GM12878 (cell line): ENCODE results near the gene SLC19A1. TPM values are rescaled to one million over a fixed set of nuclear protein-coding genes. Genes with fewer than 3 reads are reported as not detected.

Experiments used
- ATAC-seq: fragments of 200-7000 bp; cut with Tn5 transposase; 3 replicates; pipeline ENCODE4 v1.9.1; 2020; ENCODE audit warnings: mild to moderate bottlenecking, moderate library complexity
- BruUV-seq: library from RNA; stranded (reverse); fragments of 400-500 nt; replicated peaks from 2 replicates; lab custom pipeline; 2021; lab: Mats Ljungman, UMichigan
- CTCF ChIA-PET: fragments of 300-600 bp; sonication (Branson Sonifier 250); formaldehyde crosslinking; extraction: SDS; loops from one replicate; lab custom pipeline; 2021; ENCODE audit warnings: inconsistent platforms; lab: Yijun Ruan, JAX
- POLR2A ChIA-PET: fragments of 350-600 bp; formaldehyde crosslinking; extraction: SDS; loops from one replicate; lab custom pipeline; 2021; ENCODE audit warnings: inconsistent platforms; lab: Charles Lee
- RAD21 ChIA-PET: fragments of 300-600 bp; sonication (Branson Sonifier 250); formaldehyde crosslinking; loops from one replicate; lab custom pipeline; 2023; ENCODE audit warnings: antibody characterized with exemption; ENCODE audit not compliant: unreplicated experiment; lab: Charles Lee
- SMC1A ChIA-PET: fragments of 300-600 bp; sonication (Branson Sonifier 250); formaldehyde crosslinking; loops from one replicate; lab custom pipeline; 2023; ENCODE audit not compliant: unreplicated experiment, uncharacterized antibody; lab: Charles Lee
- DNase-seq: peaks from one replicate; pipeline ENCODE4 v3.0.0-alpha.2; 2011; ENCODE audit warnings: low read depth, low spot score
- FAIRE-seq: peaks from 3 replicates; lab custom pipeline; 2011; peaks lifted over from hg19 to GRCh38; lab: Jason Lieb, UNC
- H2AFZ ChIP-seq: 2 replicates; pipeline ENCODE4 v1.6.0; 2011; ENCODE audit warnings: low read depth, low read length, control low read depth; ENCODE audit not compliant: control insufficient read depth
- H3K27ac ChIP-seq: 2 replicates; pipeline ENCODE4 v1.5.1; 2011; ENCODE audit warnings: control low read depth; ENCODE audit not compliant: control insufficient read depth, insufficient read depth
- H3K27me3 ChIP-seq, 2 experiments: replicated peaks in 1 of 2; 2 replicates each; pipeline versions ENCODE4 v1.6.0 to v1.6.1; 2011; ENCODE audit warnings: low read length in 1 of 2; ENCODE audit not compliant: control insufficient read depth in 2 of 2, insufficient read depth in 2 of 2
- H3K36me3 ChIP-seq, 2 experiments: 2 replicates each; pipeline ENCODE4 v1.5.1; 2011; ENCODE audit warnings: low read length in 1 of 2; ENCODE audit not compliant: control insufficient read depth in 2 of 2, insufficient read depth in 2 of 2
- H3K4me1 ChIP-seq: 2 replicates; pipeline ENCODE4 v1.6.1; 2011; ENCODE audit warnings: mild to moderate bottlenecking, low read length, moderate library complexity, mixed read lengths; ENCODE audit not compliant: control insufficient read depth, insufficient read depth
- H3K4me2 ChIP-seq: 2 replicates; pipeline ENCODE4 v1.6.0; 2011; ENCODE audit warnings: control low read depth; ENCODE audit not compliant: control insufficient read depth, insufficient read depth
- H3K4me3 ChIP-seq: fragments of 200-600 bp; sonication (generic); 2 replicates; pipeline ENCODE4 v1.5.1; 2016
- H3K79me2 ChIP-seq: 2 replicates; pipeline ENCODE4 v1.6.0; 2011; ENCODE audit warnings: low read length; ENCODE audit not compliant: control insufficient read depth, insufficient read depth
- H3K9ac ChIP-seq: 2 replicates; pipeline ENCODE4 v1.8.0; 2011; ENCODE audit warnings: low read length, control low read depth, mixed read lengths; ENCODE audit not compliant: control insufficient read depth, insufficient read depth
- H3K9me3 ChIP-seq: replicated peaks from 3 replicates; pipeline ENCODE4 v1.5.1; 2011; ENCODE audit warnings: mild to moderate bottlenecking, low read length; ENCODE audit not compliant: control insufficient read depth, insufficient read depth
- H4K20me1 ChIP-seq: 2 replicates; pipeline ENCODE4 v1.6.0; 2011; ENCODE audit not compliant: control insufficient read depth, insufficient read depth
- BMI1 ChIP-seq: fragments of 450-650 bp; IDR thresholded peaks from 2 replicates; pipeline ENCODE4 v1.6.1; 2016; ENCODE audit warnings: mild to moderate bottlenecking, moderate library complexity, borderline replicate concordance
- CBX5 ChIP-seq: sonication (generic); IDR thresholded peaks from 2 replicates; pipeline ENCODE4 v1.6.1; 2016; ENCODE audit warnings: low read depth, moderate library complexity, mild to moderate bottlenecking, inconsistent platforms
- DPF2 ChIP-seq: fragments of 450-650 bp; IDR thresholded peaks from 2 replicates; pipeline ENCODE4 v1.6.1; 2017; ENCODE audit warnings: mild to moderate bottlenecking
- EED ChIP-seq: sonication (generic); IDR thresholded peaks from 2 replicates; pipeline ENCODE4 v1.6.1; 2016; ENCODE audit warnings: antibody characterized with exemption, low read depth
- ESRRA ChIP-seq: IDR thresholded peaks from 2 replicates; pipeline ENCODE4 v1.6.1; 2012; ENCODE audit warnings: mild to moderate bottlenecking, low read length, improper control_type of control experiment
- EZH2 ChIP-seq: IDR thresholded peaks from 2 replicates; pipeline ENCODE4 v1.6.1; 2012; ENCODE audit warnings: low read depth, mild to moderate bottlenecking, control low read depth, inconsistent platforms, low read length, borderline replicate concordance; ENCODE audit not compliant: control insufficient read depth
- GATAD2B ChIP-seq: fragments of 450-650 bp; conservative IDR thresholded peaks from 2 replicates; pipeline ENCODE4 v1.6.1; 2017; ENCODE audit warnings: low read depth, mild to moderate bottlenecking, moderate library complexity
- MEF2B ChIP-seq: fragments of 450-650 bp; IDR thresholded peaks from 2 replicates; pipeline ENCODE4 v1.6.1; 2018; ENCODE audit warnings: mild to moderate bottlenecking, moderate library complexity; ENCODE audit not compliant: partially characterized antibody, poor library complexity, severe bottlenecking
- MYB ChIP-seq: fragments of 150-350 bp; IDR thresholded peaks from 2 replicates; pipeline ENCODE4 v1.6.1; 2014; ENCODE audit warnings: mild to moderate bottlenecking, low read depth, low read length, borderline replicate concordance
- MYC ChIP-seq: IDR thresholded peaks from 2 replicates; pipeline ENCODE4 v1.6.1; 2011; ENCODE audit warnings: mild to moderate bottlenecking, low read length, moderate library complexity, inconsistent platforms; ENCODE audit not compliant: insufficient read depth, insufficient replicate concordance, insufficient read length, severe bottlenecking
- PAX8 ChIP-seq: fragments of 450-650 bp; IDR thresholded peaks from 2 replicates; pipeline ENCODE4 v1.6.1; 2017; ENCODE audit warnings: mild to moderate bottlenecking, moderate library complexity
- POU2F2 ChIP-seq: IDR thresholded peaks from 3 replicates; pipeline ENCODE4 v1.6.1; 2011; ENCODE audit warnings: low read depth, mild to moderate bottlenecking, low read length, borderline replicate concordance
- RAD21 ChIP-seq: IDR thresholded peaks from 2 replicates; pipeline ENCODE4 v1.6.1; 2011; ENCODE audit warnings: mild to moderate bottlenecking, low read depth, low read length, moderate library complexity; ENCODE audit not compliant: insufficient read depth
- RAD51 ChIP-seq: fragments of 450-650 bp; IDR thresholded peaks from 2 replicates; pipeline ENCODE4 v1.6.1; 2016; ENCODE audit warnings: moderate library complexity, mild to moderate bottlenecking, inconsistent platforms
- SPI1 ChIP-seq: IDR thresholded peaks from 2 replicates; pipeline ENCODE4 v1.6.1; 2011; ENCODE audit warnings: low read depth, mild to moderate bottlenecking, low read length, moderate library complexity, borderline replicate concordance; ENCODE audit not compliant: insufficient read depth
- TARDBP ChIP-seq: IDR thresholded peaks from 2 replicates; pipeline ENCODE4 v1.6.1; 2016; ENCODE audit warnings: borderline replicate concordance
- YBX1 ChIP-seq: fragments of 450-650 bp; IDR thresholded peaks from 2 replicates; pipeline ENCODE4 v1.6.1; 2016; ENCODE audit warnings: antibody characterized with exemption
- WGBS: methylation state at CpG from one replicate; pipeline ENCODE4 v1.1.6; 2016; ENCODE audit warnings: low lambda C conversion rate; ENCODE audit not compliant: insufficient replicate concordance, insufficient coverage; ENCODE audit errors: missing lambda C conversion rate; 5-methylcytosine and 5-hydroxymethylcytosine counted together
- in situ Hi-C: fragments of 300-500 bp; cut with MboI; formaldehyde crosslinking; loops from 9 replicates; pipeline ENCODE4 v1.14.3; 2018; ENCODE audit warnings: mixed read lengths
- intact Hi-C: fragments of 100-400 bp; cut with micrococcal nuclease; formaldehyde crosslinking; loops from one replicate; pipeline ENCODE4 v1.14.2; 2022; ENCODE audit not compliant: unreplicated experiment
- polyA plus RNA-seq, 11 experiments: library from polyadenylated mRNA; depleted of rRNA in 4 of 11; unstranded in 6 of 11; stranded (reverse) in 5 of 11; fragments of >200 nt; fragmentation: Nextera tagmentation in 4 of 11; fragmentation: Illumina TruSeq in 1 of 11; extraction: Ambion mirVana in 4 of 11; extraction: Trizol in 1 of 11; gene quantifications; 1 replicate in 1 of 11; 2 replicates in 10 of 11; pipeline versions ENCODE4 v1.2.1 to v1.2.3, GENCODE V29; 2011 to 2016; ENCODE audit warnings: inconsistent platforms in 2 of 11, missing spikeins in 2 of 11, low read depth in 1 of 11
- total RNA-seq, 4 experiments: library from RNA; depleted of rRNA in 3 of 4; stranded (reverse); fragments of >200 nt in 3 of 4; fragmentation: Illumina TruSeq in 1 of 4; extraction: Trizol in 1 of 4; gene quantifications; 2 replicates each; pipeline versions ENCODE4 v1.2.1 to v1.2.3, GENCODE V29; 2013 to 2021
- TF ChIP-seq, protein P1 (sequence below): fragments of 450-650 bp; IDR thresholded peaks from 2 replicates; pipeline ENCODE4 v1.6.1; 2017; ENCODE audit warnings: mild to moderate bottlenecking, low read depth, inconsistent platforms; ENCODE audit not compliant: poor library complexity, severe bottlenecking
- TF ChIP-seq, protein P2 (sequence below): IDR thresholded peaks from 2 replicates; pipeline ENCODE4 v1.6.1; 2012; ENCODE audit warnings: low read depth, low read length, improper control_type of control experiment

Gene SLC19A1
- total and polyA plus RNA-seq, 10 of the 15 experiments (the other 5 are each of a cell fraction or from before 2014, with no cell fraction given) = 0.42 to 49.7 (median 12.2) TPM

DNA sequence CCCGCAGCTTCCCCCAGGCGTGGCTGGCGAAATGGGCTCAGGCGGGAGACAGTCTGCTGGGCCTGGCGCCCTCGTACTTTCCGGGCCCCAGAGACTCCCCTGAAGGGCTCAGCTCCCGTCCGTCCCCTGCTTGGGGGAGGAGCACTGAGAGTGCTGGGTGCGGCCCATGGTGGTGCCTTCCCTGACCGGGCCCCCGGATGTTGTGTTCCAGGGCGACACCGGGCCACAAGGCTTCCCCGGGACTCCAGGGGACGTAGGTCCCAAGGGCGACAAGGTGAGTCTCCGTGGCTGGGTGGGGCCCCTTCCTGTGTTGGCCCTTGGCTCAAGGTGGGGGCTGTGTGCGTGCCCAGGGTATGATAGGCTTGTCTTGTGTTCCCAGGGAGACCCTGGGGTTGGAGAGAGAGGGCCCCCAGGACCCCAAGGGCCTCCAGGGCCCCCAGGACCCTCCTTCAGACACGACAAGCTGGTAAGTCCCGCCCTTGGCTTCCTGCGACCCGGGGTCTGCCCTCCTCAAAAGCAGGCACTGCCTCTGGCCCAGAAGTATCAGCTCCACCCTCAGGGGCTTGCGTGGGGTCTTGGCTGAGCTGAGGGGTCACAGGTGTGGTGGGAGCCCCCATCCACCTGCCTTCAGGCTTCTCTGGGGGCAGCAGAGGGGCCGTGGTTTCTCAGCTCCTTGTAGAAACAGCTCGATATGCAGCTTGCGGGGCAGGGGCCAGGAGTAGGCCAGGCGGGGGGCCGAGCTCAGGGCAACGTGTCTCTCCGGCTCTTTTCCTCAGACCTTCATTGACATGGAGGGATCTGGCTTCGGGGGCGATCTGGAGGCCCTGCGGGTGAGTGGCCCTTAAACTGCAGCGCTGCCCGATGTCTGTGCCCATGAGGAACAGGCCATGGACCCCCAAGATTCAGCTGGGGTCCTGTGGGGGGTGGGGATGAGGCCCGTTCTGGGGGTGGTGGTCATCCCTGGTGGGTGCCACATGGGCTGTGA, 62.3 kb downstream of the SLC19A1 start:
- Histone ChIP-seq H3K36me3 (no peaks in the 10 kb centered on the region), H3K9me3 (no peaks in the 10 kb centered on the region), H3K4me3 (no peak overlapping the region), H3K27me3 (no peaks in the 10 kb centered on the region), H3K9ac (no peak overlapping the region), H3K79me2 (no peaks in the 10 kb centered on the region), H4K20me1 (no peaks in the 10 kb centered on the region), H3K4me1 (peaks cover 6% of the 10 kb centered on the region; the same call in 1 of the 2 replicates), H3K4me2 (no peak overlapping the region), H2AFZ (no peak overlapping the region), H3K27ac (no peak overlapping the region)
- intact Hi-C loops = loop anchor here (10.0 kb wide), 2 partner anchors 65 to 345 kb away; partner anchors contain the start of gene SLC19A1
- in situ Hi-C loops = no loop called here
- no peak for FAIRE-seq
- ChIA-PET RAD21 (no interaction called here), SMC1A (no interaction called here), POLR2A (no interaction called here), CTCF (no interaction called here)
- DNase-seq = no peak
- WGBS = 51% methylated on average over 37 of the region's 37 CpGs
- ATAC-seq = no peak
- TF ChIP-seq POU2F2 (no peak), DPF2 (no peak), SPI1 (no peak), GATAD2B (no peak), EED (no peak), TARDBP (no peak), YBX1 (no peak), BMI1 (no peak), CBX5 (no peak), MEF2B (no peak), MYC (no peak), PAX8 (no peak), RAD51 (no peak), RAD21 (no peak), MYB (no peak), ESRRA (no peak), EZH2 (no peak)
- TF ChIP-seq, protein P1, sequence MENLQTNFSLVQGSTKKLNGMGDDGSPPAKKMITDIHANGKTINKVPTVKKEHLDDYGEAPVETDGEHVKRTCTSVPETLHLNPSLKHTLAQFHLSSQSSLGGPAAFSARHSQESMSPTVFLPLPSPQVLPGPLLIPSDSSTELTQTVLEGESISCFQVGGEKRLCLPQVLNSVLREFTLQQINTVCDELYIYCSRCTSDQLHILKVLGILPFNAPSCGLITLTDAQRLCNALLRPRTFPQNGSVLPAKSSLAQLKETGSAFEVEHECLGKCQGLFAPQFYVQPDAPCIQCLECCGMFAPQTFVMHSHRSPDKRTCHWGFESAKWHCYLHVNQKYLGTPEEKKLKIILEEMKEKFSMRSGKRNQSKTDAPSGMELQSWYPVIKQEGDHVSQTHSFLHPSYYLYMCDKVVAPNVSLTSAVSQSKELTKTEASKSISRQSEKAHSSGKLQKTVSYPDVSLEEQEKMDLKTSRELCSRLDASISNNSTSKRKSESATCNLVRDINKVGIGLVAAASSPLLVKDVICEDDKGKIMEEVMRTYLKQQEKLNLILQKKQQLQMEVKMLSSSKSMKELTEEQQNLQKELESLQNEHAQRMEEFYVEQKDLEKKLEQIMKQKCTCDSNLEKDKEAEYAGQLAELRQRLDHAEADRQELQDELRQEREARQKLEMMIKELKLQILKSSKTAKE = no peak
- TF ChIP-seq, protein P2, sequence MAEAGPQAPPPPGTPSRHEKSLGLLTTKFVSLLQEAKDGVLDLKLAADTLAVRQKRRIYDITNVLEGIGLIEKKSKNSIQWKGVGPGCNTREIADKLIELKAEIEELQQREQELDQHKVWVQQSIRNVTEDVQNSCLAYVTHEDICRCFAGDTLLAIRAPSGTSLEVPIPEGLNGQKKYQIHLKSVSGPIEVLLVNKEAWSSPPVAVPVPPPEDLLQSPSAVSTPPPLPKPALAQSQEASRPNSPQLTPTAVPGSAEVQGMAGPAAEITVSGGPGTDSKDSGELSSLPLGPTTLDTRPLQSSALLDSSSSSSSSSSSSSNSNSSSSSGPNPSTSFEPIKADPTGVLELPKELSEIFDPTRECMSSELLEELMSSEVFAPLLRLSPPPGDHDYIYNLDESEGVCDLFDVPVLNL = no peak
- no TSS peak for BruUV-seq
